Mucosa of descending colon (tissue), 3 donors: ENCODE results near the gene EDA. TPM values are rescaled to one million over a fixed set of nuclear protein-coding genes. Genes with fewer than 3 reads are reported as not detected.
A peak's percentile ranks its signal among the peaks of the same experiment; 100 is the strongest.

ENCODE experiments used
- ATAC-seq: fragments of 200-7000 bp; cut with Tn5 transposase; one replicate; pipeline ENCODE4 v1.9.1; 2020; ENCODE audit warnings: mild to moderate bottlenecking, moderate library complexity
- DNase-seq, 3 donors: peaks; one replicate each; pipeline ENCODE4 v3.0.0-alpha.2; 2020
- H3K36me3 ChIP-seq: fragments of 200-600 bp; one replicate; pipeline ENCODE4 v1.8.0; 2021; ENCODE audit warnings: low read depth, mild to moderate bottlenecking
- H3K4me1 ChIP-seq: fragments of 200-600 bp; one replicate; pipeline ENCODE4 v1.8.0; 2021; ENCODE audit warnings: low read depth, mild to moderate bottlenecking
- H3K4me3 ChIP-seq: fragments of 200-600 bp; one replicate; pipeline ENCODE4 v1.8.0; 2021; ENCODE audit warnings: mild to moderate bottlenecking
- H3K9me3 ChIP-seq: fragments of 200-600 bp; one replicate; pipeline ENCODE4 v1.8.0; 2021; ENCODE audit warnings: mild to moderate bottlenecking
- intact Hi-C, 2 donors: fragments of 100-400 bp; cut with DNase I in 1 of 2; cut with micrococcal nuclease in 1 of 2; formaldehyde crosslinking; loops; one replicate each; pipeline versions ENCODE4 v1.11.0 to v1.11.1; 2022; cut with DNase I, micrococcal nuclease
- total RNA-seq, 3 donors: library from RNA; stranded (reverse); fragmentation: NEBNext Ultra II Directional in 2 of 3; extraction: Animal tissue kit (Norgen Biotek cat#: 25700) in 2 of 3; gene quantifications; one replicate each; pipeline versions ENCODE4 v1.2.1 to v1.2.4, GENCODE V29; 2021 to 2023
- TF ChIP-seq, protein P1 (sequence below): fragments of 200-600 bp; IDR thresholded peaks from one replicate; pipeline ENCODE4 v1.8.0; 2022; ENCODE audit warnings: antibody characterized with exemption, mild to moderate bottlenecking
- donor health status: DM: no; HTN: no; CAD: no; lungs with moderate emphysema.
- donor health status: DM: no; HTN: no; CAD: no.
- donor health status: DM: no; HTN: yes; CAD: no.

EDA gene
- total RNA-seq, 3 donors from 2014 or later: 2.6 to 7.2 (median 4.9) TPM

DNA sequence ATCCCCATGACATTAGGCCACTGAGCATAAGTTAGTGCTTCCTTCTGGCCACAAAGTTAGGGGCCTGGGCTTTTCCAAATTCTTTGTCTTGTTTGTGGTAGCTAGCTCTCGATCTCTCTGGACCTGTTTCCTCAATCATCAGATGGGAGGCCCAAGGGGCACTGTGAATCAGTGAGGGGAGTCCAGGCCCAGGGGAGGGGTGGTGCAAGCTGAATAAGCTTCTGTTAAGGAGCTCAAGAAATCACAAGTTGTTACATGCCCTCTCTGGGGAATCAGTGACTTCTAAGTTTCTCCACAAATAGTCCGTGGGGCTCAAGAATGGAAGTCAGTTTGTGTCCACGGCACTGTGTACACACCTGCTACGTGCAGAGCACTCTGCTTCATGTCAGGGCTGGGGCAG is 418.7 kb downstream of the EDA start:
- intact Hi-C loops: loop anchor here (5.0 to 10.0 kb wide), 2 partner anchors 500 to 502 kb away; no protein-coding TSS in a partner anchor
- Histone ChIP-seq H3K4me1 (no peaks in the 10 kb centered on the region), H3K36me3 (no peaks in the 10 kb centered on the region), H3K4me3 (no peak overlapping the region), H3K9me3 (no peaks in the 10 kb centered on the region)
- TF ChIP-seq, protein P1, sequence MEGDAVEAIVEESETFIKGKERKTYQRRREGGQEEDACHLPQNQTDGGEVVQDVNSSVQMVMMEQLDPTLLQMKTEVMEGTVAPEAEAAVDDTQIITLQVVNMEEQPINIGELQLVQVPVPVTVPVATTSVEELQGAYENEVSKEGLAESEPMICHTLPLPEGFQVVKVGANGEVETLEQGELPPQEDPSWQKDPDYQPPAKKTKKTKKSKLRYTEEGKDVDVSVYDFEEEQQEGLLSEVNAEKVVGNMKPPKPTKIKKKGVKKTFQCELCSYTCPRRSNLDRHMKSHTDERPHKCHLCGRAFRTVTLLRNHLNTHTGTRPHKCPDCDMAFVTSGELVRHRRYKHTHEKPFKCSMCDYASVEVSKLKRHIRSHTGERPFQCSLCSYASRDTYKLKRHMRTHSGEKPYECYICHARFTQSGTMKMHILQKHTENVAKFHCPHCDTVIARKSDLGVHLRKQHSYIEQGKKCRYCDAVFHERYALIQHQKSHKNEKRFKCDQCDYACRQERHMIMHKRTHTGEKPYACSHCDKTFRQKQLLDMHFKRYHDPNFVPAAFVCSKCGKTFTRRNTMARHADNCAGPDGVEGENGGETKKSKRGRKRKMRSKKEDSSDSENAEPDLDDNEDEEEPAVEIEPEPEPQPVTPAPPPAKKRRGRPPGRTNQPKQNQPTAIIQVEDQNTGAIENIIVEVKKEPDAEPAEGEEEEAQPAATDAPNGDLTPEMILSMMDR: no peak
- ATAC-seq (no peak), DNase-seq (no peak)

DNA sequence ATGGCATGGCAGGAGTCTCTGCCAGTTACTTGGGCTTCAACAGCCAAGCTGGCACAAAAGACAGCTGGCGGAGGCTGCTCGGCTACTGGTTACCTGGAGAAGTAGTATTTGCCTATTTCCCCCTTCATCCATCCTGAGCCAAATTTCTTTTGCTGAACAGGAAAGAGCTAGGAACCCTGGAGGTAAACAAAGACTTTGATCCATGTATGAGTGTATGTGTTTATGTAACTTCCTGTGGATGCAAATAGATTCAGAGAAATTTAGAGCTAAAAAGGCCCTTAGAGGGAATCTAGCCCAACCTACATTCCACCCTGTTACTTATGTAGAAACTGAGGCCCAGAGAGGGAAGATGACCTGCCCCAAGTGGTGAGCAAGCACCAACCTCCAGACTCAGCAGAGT is 422.6 kb downstream of the EDA start:
- TF ChIP-seq, protein P1: no peak
- ATAC-seq: no peak
- no peaks in the 10 kb centered on the region for H3K9me3 ChIP-seq
- no peaks in the 10 kb centered on the region for H3K4me1 ChIP-seq
- H3K36me3 ChIP-seq: no peaks in the 10 kb centered on the region
- DNase-seq: no peak
- intact Hi-C loops: loop anchor here in 1 of 2 donors (10.0 kb wide), 1 partner anchor 504 kb away; no protein-coding TSS in a partner anchor
- H3K4me3 ChIP-seq: no peak overlapping the region

DNA sequence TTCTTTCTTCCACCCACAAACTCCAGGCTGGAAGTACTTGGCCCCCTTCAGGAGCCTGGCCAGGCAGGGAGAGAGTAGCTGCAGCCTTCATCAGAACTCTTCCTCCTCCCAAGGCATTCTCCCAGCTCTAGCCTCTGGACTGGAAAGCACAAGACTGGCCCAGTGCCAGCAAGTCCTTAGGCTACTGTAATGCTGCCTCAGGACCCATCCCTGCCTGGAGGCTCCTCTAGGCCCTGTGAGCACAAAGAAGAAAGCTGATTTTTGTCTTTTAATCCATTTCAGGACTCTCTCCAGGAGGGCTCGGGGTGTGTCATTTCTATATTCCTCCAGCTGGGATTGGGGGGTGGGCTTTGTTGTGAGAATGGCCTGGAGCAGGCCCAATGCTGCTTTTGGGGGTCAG is 423.0 kb downstream of the EDA start:
- H3K4me3 ChIP-seq: no peak overlapping the region
- DNase-seq (peak in 1 of 3 donors; percentile 5), ATAC-seq (no peak)
- H3K36me3 ChIP-seq: no peaks in the 10 kb centered on the region
- TF ChIP-seq, protein P1: no peak
- H3K4me1 ChIP-seq: no peaks in the 10 kb centered on the region
- H3K9me3 ChIP-seq: no peaks in the 10 kb centered on the region
- intact Hi-C loops: loop anchor here in 1 of 2 donors (10.0 kb wide), 1 partner anchor 504 kb away; no protein-coding TSS in a partner anchor

DNA sequence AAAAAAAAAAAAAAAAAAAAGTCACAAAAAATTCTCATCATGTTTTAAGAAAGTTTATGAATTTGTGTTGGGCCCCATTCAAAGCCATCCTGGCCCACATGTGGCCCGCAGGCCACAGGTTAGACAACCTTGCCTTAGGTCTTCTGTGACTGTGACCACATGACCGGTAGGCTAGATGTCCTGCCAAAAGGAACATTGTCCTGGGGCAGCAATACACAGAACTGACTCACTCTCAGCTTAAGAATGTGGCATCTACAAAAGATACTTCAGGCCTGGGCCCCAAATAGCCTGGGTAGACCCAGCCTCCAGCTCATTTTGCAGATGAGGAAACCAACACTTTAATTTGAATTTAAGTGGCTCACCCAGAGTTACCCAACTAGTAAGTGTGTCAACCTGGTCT is 423.8 kb downstream of the EDA start:
- intact Hi-C loops: loop anchor here in 1 of 2 donors (10.0 kb wide), 1 partner anchor 505 kb away; no protein-coding TSS in a partner anchor
- Histone ChIP-seq H3K9me3 (no peaks in the 10 kb centered on the region), H3K4me3 (no peak overlapping the region), H3K36me3 (no peaks in the 10 kb centered on the region), H3K4me1 (no peaks in the 10 kb centered on the region)
- no peak for DNase-seq
- ATAC-seq: no peak
- TF ChIP-seq, protein P1: no peak

DNA sequence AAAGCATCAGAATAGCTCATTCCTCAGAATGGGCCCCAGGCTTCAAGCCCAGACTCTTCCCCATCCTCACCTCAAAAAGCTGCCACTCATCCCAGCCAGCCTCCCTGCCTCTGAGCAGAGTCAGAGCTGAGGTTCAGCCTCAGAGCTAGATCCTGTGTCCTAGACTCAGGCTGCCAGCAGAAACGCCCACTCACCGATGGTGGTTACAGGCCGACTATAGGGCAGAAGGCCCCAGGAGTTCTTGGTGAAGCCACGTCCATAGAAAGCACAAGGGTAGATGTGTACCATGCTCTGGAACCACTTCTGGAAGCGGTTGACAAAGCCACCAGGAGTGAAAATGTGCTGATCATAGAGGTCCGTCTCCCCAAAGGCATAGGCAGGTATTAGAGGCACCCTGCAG is 426.1 kb downstream of the EDA start:
- Histone ChIP-seq H3K36me3 (no peaks in the 10 kb centered on the region), H3K4me3 (no peak overlapping the region), H3K4me1 (no peaks in the 10 kb centered on the region), H3K9me3 (no peaks in the 10 kb centered on the region)
- no peak for DNase-seq
- intact Hi-C loops: no loop called here
- ATAC-seq: no peak
- TF ChIP-seq, protein P1: no peak
